ENCODE data around the gene TEX48.

DNA sequence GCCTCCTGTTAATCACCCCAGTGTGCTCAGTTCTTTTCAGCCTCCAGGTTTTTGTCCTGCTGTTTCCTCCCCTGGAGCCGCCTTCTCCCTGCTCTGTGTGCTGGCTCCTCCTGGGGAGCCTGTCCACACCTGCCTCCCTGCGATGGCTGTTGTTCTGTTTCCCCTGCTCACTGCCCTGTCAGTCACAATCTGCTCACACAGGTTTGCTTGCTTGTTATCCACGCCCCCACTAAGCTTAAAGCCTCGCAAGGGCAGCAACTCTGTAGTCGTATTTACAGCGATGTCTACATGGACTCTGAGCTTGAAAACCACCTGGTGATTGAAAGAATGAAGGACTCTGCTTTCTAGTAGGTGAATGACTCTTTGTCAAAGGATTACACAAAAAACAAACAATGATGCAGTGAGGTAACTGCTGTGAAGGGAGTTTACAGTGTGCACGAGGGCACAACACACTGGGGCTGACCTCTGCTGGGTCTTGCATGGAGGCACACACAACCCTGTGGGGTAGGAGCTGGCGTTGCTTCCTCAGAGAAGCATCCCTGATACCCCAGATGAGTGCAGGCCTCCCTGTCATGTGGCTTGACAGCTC is 39.6 kb upstream of the TEX48 start:
- TF ChIP-seq, protein P1, sequence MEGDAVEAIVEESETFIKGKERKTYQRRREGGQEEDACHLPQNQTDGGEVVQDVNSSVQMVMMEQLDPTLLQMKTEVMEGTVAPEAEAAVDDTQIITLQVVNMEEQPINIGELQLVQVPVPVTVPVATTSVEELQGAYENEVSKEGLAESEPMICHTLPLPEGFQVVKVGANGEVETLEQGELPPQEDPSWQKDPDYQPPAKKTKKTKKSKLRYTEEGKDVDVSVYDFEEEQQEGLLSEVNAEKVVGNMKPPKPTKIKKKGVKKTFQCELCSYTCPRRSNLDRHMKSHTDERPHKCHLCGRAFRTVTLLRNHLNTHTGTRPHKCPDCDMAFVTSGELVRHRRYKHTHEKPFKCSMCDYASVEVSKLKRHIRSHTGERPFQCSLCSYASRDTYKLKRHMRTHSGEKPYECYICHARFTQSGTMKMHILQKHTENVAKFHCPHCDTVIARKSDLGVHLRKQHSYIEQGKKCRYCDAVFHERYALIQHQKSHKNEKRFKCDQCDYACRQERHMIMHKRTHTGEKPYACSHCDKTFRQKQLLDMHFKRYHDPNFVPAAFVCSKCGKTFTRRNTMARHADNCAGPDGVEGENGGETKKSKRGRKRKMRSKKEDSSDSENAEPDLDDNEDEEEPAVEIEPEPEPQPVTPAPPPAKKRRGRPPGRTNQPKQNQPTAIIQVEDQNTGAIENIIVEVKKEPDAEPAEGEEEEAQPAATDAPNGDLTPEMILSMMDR (tag by site-specific recombination; IDR thresholded peaks at IDR 0.05), result no peak
- TF ChIP-seq YY1 (tag by site-specific recombination; IDR thresholded peaks at IDR 0.05) (no peak), ZNF785 (tag by site-specific recombination; IDR thresholded peaks at IDR 0.05) (no peak), ZNF830 (tag by site-specific recombination; IDR thresholded peaks at IDR 0.05; ENCODE audit: low read depth) (no peak), GLI2 (tag by site-specific recombination; IDR thresholded peaks at IDR 0.05; ENCODE audit: borderline replicate concordance, low read depth) (no peak), ZBTB21 (tag by site-specific recombination; IDR thresholded peaks at IDR 0.05) (no peak), ZNF24 (tag by site-specific recombination; IDR thresholded peaks at IDR 0.05) (no peak), ZNF423 (tag by site-specific recombination; IDR thresholded peaks at IDR 0.05) (no peak)
- TF ChIP-seq, protein P2, sequence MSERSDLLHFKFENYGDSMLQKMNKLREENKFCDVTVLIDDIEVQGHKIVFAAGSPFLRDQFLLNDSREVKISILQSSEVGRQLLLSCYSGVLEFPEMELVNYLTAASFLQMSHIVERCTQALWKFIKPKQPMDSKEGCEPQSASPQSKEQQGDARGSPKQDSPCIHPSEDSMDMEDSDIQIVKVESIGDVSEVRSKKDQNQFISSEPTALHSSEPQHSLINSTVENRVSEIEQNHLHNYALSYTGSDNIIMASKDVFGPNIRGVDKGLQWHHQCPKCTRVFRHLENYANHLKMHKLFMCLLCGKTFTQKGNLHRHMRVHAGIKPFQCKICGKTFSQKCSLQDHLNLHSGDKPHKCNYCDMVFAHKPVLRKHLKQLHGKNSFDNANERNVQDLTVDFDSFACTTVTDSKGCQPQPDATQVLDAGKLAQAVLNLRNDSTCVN (tag by site-specific recombination; optimal IDR thresholded peaks at IDR 0.05), result no peak
- TF ChIP-seq, protein P3, sequence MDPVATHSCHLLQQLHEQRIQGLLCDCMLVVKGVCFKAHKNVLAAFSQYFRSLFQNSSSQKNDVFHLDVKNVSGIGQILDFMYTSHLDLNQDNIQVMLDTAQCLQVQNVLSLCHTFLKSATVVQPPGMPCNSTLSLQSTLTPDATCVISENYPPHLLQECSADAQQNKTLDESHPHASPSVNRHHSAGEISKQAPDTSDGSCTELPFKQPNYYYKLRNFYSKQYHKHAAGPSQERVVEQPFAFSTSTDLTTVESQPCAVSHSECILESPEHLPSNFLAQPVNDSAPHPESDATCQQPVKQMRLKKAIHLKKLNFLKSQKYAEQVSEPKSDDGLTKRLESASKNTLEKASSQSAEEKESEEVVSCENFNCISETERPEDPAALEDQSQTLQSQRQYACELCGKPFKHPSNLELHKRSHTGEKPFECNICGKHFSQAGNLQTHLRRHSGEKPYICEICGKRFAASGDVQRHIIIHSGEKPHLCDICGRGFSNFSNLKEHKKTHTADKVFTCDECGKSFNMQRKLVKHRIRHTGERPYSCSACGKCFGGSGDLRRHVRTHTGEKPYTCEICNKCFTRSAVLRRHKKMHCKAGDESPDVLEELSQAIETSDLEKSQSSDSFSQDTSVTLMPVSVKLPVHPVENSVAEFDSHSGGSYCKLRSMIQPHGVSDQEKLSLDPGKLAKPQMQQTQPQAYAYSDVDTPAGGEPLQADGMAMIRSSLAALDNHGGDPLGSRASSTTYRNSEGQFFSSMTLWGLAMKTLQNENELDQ (tag by site-specific recombination; IDR thresholded peaks at IDR 0.05; ENCODE audit: low read depth), result no peak
- TF ChIP-seq, protein P4, sequence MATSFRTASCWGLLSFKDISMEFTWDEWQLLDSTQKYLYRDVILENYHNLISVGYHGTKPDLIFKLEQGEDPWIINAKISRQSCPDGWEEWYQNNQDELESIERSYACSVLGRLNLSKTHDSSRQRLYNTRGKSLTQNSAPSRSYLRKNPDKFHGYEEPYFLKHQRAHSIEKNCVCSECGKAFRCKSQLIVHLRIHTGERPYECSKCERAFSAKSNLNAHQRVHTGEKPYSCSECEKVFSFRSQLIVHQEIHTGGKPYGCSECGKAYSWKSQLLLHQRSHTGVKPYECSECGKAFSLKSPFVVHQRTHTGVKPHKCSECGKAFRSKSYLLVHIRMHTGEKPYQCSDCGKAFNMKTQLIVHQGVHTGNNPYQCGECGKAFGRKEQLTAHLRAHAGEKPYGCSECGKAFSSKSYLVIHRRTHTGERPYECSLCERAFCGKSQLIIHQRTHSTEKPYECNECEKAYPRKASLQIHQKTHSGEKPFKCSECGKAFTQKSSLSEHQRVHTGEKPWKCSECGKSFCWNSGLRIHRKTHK (tag by site-specific recombination; IDR thresholded peaks at IDR 0.05), result no peak

Data from HEK293 (cell line).